ENCODE measurements around the gene MICU2. TPM values are rescaled to one million over a fixed set of nuclear protein-coding genes. Genes with fewer than 3 reads are reported as not detected.

The MICU2 gene
- total and polyA plus RNA-seq, 2 donors (not counting 3 experiments of a cell fraction or from before 2014, with no cell fraction given) = 24.0 to 36.7 TPM

GRCh38 chr13:21458451-21458812 lies 145.5 kb downstream of the MICU2 start:
- FAIRE-seq (no peak), DNase-seq (ENCODE audit: low read depth, low spot score) (peak; percentile 25)
- Histone ChIP-seq H3K27me3 (ENCODE audit: control insufficient read depth in 2 of 2, insufficient read depth in 2 of 2, low read length in 2 of 2) (no peaks in the 10 kb centered on the region), H2AFZ (ENCODE audit: low read depth, low read length) (peak overlapping the region; percentile 94), H3K36me3 (ENCODE audit: control insufficient read depth in 2 of 2, extremely low read depth in 1 of 2, insufficient read depth in 2 of 2, low read length in 2 of 2) (no peaks in the 10 kb centered on the region), H3K79me2 (ENCODE audit: control insufficient read depth, insufficient read depth, low read length) (peaks cover 43% of the 10 kb centered on the region), H4K20me1 (replicated peaks; ENCODE audit: control insufficient read depth, extremely low read depth, insufficient read depth, low read length) (no peaks in the 10 kb centered on the region), H3K9ac (replicated peaks; ENCODE audit: extremely low read depth, insufficient read depth, low read length) (peak overlapping the region; percentile 95), H3K4me2 (ENCODE audit: insufficient read depth, low read length) (peak overlapping the region; percentile 98), H3K9me1 (replicated peaks; ENCODE audit: control insufficient read depth, extremely low read depth, insufficient read depth, low read length) (no peaks in the 10 kb centered on the region), H3K4me1 (ENCODE audit: control insufficient read depth, extremely low read depth, insufficient read depth, low read length) (peaks cover 10% of the 10 kb centered on the region), H3K4me3 (replicated peaks in 1 of 3; ENCODE audit: insufficient read depth in 1 of 3, low read depth in 1 of 3, low read length in 3 of 3) (peak overlapping the region; percentile 89 to 98 (median 95)), H3K27ac (ENCODE audit: insufficient read depth, low read depth, low read length) (peak overlapping the region; percentile 93), H3K9me3 (replicated peaks; ENCODE audit: control insufficient read depth, insufficient read depth, low read length) (no peaks in the 10 kb centered on the region)
- TF ChIP-seq POLR2AphosphoS5 (IDR thresholded peaks at IDR 0.05; ENCODE audit: insufficient read depth, low read depth, low read length) (no peak), EZH2 (IDR thresholded peaks at IDR 0.05; ENCODE audit: borderline replicate concordance, low read depth, low read length, severe bottlenecking) (no peak), MYC (IDR thresholded peaks at IDR 0.05; ENCODE audit: low read depth, low read length) (no peak)
- TF ChIP-seq, protein P1, sequence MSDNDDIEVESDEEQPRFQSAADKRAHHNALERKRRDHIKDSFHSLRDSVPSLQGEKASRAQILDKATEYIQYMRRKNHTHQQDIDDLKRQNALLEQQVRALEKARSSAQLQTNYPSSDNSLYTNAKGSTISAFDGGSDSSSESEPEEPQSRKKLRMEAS (IDR thresholded peaks at IDR 0.05; ENCODE audit: insufficient read depth, insufficient read length) = no peak
- intact Hi-C loops (cut with micrococcal nuclease) = loop anchor here (5.0 kb wide), 1 partner anchor 56 kb away; no protein-coding TSS in a partner anchor
- BruUV-seq (replicated peaks) = no TSS peak
- ChIA-PET POLR2A (interaction anchor here (0.7 kb wide), 1 partner anchor 70 kb away, joined by 3 read pairs; no protein-coding TSS in a partner anchor), CTCF (interaction anchor here (0.9 to 3.0 kb wide), 3 partner anchors 18 to 161 kb away, joined by 3 to 15 read pairs (median 12); no protein-coding TSS in a partner anchor)
- dilution Hi-C loops (cut with MboI; ENCODE audit: extremely low pct_ligation_motif_present, low sequenced_read_pairs) = no loop called here

DNA sequence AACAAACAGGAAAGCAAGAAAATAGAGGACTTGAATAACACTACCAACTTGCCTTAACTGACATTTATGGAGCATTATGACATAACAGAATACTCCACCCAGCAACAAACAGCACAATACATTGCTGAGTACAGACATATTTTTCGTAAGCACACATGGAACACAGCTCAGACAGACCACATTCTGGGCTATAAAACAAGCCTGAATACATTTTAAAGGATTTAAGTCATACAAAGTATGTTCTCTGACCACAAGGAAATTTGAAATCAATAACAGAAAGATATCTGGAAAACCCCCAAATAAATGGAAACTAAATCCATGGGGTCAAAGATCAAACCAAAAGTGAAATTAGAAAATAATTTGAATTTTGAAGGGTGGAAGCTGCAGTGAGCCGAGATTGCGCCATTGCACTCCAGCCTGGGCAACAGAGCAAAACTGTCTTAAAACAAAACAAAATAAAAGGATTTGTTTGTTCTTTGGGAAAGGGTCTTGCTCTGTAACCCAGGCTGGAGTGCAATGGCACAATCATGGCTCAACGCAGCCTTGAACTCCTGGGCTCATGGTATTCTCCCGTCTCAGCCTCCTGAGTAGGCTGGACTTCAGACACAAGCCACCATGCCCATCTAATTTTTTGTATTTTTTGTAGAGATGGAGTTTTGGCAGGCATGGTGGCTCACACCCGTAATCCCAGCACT lies 150.4 kb downstream of the MICU2 start:
- no peak overlapping the region for H3K4me3 ChIP-seq (replicated peaks in 1 of 3; ENCODE audit: insufficient read depth in 1 of 3, low read depth in 1 of 3, low read length in 3 of 3)
- CTCF ChIA-PET = no interaction called here
- dilution Hi-C loops (cut with MboI; ENCODE audit: extremely low pct_ligation_motif_present, low sequenced_read_pairs) = no loop called here

More for the DNA sequence above, 150.4 kb downstream of the MICU2 start:
- Histone ChIP-seq H3K9ac (replicated peaks; ENCODE audit: extremely low read depth, insufficient read depth, low read length) (no peak overlapping the region), H2AFZ (ENCODE audit: low read depth, low read length) (no peak overlapping the region), H4K20me1 (replicated peaks; ENCODE audit: control insufficient read depth, extremely low read depth, insufficient read depth, low read length) (peaks cover 2% of the 10 kb centered on the region), H3K27ac (ENCODE audit: insufficient read depth, low read depth, low read length) (no peak overlapping the region), H3K27me3 (ENCODE audit: control insufficient read depth in 2 of 2, insufficient read depth in 2 of 2, low read length in 2 of 2) (no peaks in the 10 kb centered on the region), H3K36me3 (ENCODE audit: control insufficient read depth in 2 of 2, extremely low read depth in 1 of 2, insufficient read depth in 2 of 2, low read length in 2 of 2) (no peaks in the 10 kb centered on the region), H3K4me1 (ENCODE audit: control insufficient read depth, extremely low read depth, insufficient read depth, low read length) (peaks cover 10% of the 10 kb centered on the region), H3K9me1 (replicated peaks; ENCODE audit: control insufficient read depth, extremely low read depth, insufficient read depth, low read length) (no peaks in the 10 kb centered on the region), H3K4me2 (ENCODE audit: insufficient read depth, low read length) (no peak overlapping the region), H3K9me3 (replicated peaks; ENCODE audit: control insufficient read depth, insufficient read depth, low read length) (no peaks in the 10 kb centered on the region), H3K79me2 (ENCODE audit: control insufficient read depth, insufficient read depth, low read length) (peaks cover 73% of the 10 kb centered on the region)
- BruUV-seq (replicated peaks) = no TSS peak
- intact Hi-C loops (cut with micrococcal nuclease) = no loop called here
- POLR2A ChIA-PET = no interaction called here
- TF ChIP-seq POLR2A (IDR thresholded peaks at IDR 0.05; ENCODE audit: low read depth, low read length) = no peak
- TF ChIP-seq CTCF (IDR thresholded peaks at IDR 0.05; ENCODE audit: extremely low read depth in 1 of 2, insufficient read depth in 1 of 2, low read depth in 1 of 2, low read length in 2 of 2) = no peak
- no peak for TF ChIP-seq JUN (IDR thresholded peaks at IDR 0.05; ENCODE audit: borderline replicate concordance, insufficient read depth, insufficient read length, low read depth)
- TF ChIP-seq, protein P1 (IDR thresholded peaks at IDR 0.05; ENCODE audit: insufficient read depth, insufficient read length) = no peak
- TF ChIP-seq FOS (IDR thresholded peaks at IDR 0.05; ENCODE audit: borderline replicate concordance, insufficient read depth, low read length) = no peak
- TF ChIP-seq GATA2 (IDR thresholded peaks at IDR 0.05; ENCODE audit: insufficient read depth, insufficient read length, low read depth, low read length) = no peak
- no peak for TF ChIP-seq POLR2AphosphoS5 (IDR thresholded peaks at IDR 0.05; ENCODE audit: insufficient read depth, low read depth, low read length)
- no peak for TF ChIP-seq EZH2 (IDR thresholded peaks at IDR 0.05; ENCODE audit: borderline replicate concordance, low read depth, low read length, severe bottlenecking)
- no peak for TF ChIP-seq MYC (IDR thresholded peaks at IDR 0.05; ENCODE audit: low read depth, low read length)
- FAIRE-seq = no peak
- DNase-seq (ENCODE audit: low read depth, low spot score) = no peak

Data from endothelial cell of umbilical vein (primary cell).